GM19438 (cell line): ENCODE results near the gene PLPPR5.
"Not testable (repeated sequence)": the region's sequence is repeated elsewhere in the genome, so short reads cannot be mapped to it uniquely, and the experiment has no call there.

ENCODE experiments used
- ATAC-seq: cut with Tn5 transposase; IDR thresholded peaks from one replicate; pipeline ENCODE4 v1.9.1; 2021; ENCODE audit warnings: low read depth; ENCODE audit not compliant: unreplicated experiment

The PLPPR5 gene, protein sequence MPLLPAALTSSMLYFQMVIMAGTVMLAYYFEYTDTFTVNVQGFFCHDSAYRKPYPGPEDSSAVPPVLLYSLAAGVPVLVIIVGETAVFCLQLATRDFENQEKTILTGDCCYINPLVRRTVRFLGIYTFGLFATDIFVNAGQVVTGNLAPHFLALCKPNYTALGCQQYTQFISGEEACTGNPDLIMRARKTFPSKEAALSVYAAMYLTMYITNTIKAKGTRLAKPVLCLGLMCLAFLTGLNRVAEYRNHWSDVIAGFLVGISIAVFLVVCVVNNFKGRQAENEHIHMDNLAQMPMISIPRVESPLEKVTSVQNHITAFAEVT

GRCh38 chr1:99004861-99005442, at the start of gene PLPPR5:
Gene PLPPR5 (minus strand): TSS chr1:99004861. CDS start chr1:99004671, 190 bp downstream.
- no peak for ATAC-seq

- ATAC-seq: no peak
Observed at GRCh38 chr1:99051611-99052283, 47.1 kb upstream of the PLPPR5 start.

DNA sequence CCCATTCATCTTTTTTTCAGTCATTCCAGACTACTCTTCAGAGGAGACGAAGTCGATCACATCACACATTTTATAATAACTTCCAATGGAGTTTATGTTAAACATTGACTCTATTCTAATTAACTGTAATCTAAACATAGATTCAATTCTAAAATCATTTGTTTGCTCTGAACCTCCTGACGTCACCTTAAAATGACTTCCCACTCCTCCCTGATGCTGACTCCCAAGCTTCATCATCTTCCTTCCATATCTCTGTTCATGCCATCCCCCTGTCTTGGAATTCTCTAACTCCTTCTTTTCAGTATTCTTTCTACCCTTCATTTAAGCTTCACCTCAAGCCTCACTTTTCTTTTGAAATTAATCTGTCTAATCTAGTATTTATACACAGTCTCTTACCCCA, 45.1 kb upstream of the PLPPR5 start:
- no peak for ATAC-seq

DNA sequence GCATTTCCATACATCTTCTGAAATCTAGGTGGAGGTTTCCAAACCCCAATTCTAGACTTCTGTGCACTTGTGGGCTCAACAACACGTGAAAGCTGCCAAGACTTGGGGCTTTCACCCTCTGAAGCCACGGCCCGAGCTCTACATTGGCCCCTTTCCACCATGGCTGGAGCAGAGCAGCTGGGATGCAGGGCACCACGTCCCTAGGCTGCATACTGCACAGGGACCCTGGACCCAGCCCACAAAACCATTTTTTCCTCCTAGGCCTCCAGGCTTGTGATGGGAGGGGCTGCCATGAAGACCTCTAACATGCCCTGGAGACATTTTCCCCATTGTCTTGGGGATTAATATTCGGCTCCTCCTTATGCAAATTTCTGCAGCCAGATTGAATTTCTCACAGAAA, 32.1 kb upstream of the PLPPR5 start:
- ATAC-seq: not testable (repeated sequence)

GRCh38 chr1:99018313-99018712, 13.7 kb upstream of the PLPPR5 start:
- ATAC-seq: no peak

DNA sequence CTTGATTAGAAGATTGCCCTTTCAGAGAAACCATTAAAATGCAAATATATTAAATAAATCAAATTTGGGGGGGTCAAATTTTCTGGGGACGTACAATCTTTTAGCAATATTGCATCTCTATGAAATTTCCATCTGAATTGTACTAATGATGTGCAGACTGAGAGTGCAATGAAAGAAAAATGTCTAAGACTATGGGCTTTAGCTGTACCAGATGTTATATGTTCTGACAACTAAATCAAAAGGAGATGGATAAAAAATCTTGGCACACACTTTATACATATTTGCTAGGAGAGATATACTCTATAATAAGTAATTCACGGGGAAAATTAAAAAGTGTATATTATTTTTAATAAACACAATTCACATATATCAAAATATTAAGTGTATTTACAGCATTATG, 13.0 kb upstream of the PLPPR5 start:
- ATAC-seq: no peak

GRCh38 chr1:99010679-99011078, 6.0 kb upstream of the PLPPR5 start:
- no peak for ATAC-seq

DNA sequence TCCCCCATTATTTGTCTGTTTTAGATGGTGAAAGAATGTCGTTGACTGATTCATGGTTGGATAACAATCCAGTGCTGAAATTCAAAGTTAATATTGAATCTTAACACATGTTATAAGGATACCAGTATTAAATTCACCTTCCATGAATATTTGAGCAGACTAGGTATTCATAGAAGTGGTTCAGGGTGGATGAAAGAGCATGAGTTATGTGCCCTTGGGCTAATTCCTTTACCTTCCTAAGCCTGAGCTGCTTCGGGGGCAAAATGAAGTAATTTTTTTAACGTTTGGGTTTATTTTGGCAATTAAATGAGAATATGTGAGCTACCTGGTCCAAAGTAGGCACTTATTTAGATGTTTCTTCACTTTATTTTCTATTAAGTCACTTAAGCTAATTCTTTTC, 2.7 kb upstream of the PLPPR5 start:
- no peak for ATAC-seq

- ATAC-seq: no peak
Observed at GRCh38 chr1:99005537-99005942, 879 bp upstream of the PLPPR5 start.

DNA sequence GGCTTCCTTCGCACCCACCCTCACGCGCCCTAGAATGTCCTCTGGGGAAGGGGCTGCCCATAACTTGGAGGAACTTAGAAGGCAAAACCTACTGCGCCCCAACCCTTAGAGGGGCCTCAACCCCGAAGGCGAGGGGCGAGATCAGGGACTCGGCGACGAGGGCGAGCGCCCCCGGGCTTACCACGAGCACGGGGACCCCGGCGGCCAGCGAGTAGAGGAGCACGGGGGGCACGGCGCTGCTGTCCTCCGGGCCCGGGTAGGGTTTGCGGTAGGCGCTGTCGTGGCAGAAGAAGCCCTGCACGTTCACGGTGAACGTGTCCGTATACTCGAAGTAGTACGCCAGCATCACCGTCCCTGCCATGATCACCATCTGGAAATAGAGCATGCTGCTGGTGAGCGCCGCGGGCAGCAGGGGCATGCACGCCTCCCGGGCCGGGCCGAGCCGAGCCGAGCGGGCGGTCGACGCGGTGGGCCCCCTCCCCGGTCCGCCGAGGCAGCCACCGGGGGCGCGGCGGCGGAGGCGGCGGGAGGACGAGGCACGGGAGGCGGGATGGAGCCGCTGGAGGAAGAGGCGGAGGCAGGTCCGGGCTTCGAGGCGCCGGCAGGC, 304 bp downstream of the PLPPR5 start:
- no peak for ATAC-seq

- ATAC-seq: no peak
Observed at GRCh38 chr1:99003581-99004253, 944 bp downstream of the PLPPR5 start.

DNA sequence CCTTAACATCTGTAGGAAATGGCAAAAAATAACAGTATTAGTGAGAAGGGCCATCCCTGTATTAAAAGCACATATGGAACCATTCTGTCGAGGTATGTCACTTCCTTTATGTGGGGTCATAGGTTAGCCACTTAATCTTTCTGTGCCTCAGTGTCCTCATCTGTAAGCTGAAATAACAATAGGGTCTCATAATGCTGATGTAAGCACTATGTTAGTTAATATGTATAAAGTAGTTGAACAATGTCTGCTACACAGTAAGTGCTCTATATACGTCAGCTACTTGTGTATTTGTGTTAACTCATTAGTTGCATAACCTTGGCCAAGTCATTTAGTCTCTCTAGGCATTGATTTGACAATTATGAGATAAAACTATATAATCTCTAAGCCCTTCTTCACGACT, 11.8 kb downstream of the PLPPR5 start:
- ATAC-seq: no peak

DNA sequence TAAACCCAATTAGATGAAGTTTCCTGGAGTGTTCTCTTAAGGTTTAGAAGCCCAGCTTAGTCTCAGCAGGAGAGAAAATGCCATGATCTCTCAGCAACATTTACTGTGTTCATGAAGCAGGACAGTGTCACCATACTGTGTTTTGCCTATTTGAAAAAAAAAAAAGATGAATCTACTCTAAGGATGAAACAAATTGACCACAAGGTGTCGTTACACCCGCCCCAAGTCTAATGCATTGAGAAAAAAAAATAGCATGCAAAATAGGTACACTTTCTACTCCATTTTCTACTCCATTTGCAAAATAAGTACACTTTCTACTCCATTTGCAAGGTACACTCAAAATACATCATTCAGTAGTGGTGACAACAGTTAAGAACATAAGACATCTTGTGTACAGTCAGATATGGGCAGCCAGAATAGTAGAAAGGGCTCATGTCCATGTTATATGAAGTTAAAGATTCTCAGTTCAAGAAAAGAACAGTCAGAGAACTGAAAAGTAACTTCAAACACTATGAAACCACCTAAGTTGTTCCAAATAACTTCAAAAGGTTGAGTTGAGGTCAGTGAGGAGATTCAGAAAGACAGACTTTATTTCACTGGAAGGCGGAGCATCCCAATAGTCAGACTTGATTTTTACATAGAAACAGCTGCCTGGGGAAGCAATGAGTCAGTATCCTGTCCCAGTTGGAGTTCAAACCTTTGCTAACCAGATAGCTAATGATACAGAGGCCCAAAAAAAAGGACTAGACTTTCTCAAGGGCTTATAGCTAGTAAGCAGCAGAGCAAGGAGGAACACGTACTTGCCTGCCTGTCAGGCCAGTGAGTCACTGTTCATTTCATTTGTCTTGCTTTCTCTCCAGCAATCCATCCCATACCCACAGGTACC, 13.3 kb downstream of the PLPPR5 start:
- ATAC-seq: peak; percentile 51

- no peak for ATAC-seq
Observed at GRCh38 chr1:98989556-98989907, 15.1 kb downstream of the PLPPR5 start.

DNA sequence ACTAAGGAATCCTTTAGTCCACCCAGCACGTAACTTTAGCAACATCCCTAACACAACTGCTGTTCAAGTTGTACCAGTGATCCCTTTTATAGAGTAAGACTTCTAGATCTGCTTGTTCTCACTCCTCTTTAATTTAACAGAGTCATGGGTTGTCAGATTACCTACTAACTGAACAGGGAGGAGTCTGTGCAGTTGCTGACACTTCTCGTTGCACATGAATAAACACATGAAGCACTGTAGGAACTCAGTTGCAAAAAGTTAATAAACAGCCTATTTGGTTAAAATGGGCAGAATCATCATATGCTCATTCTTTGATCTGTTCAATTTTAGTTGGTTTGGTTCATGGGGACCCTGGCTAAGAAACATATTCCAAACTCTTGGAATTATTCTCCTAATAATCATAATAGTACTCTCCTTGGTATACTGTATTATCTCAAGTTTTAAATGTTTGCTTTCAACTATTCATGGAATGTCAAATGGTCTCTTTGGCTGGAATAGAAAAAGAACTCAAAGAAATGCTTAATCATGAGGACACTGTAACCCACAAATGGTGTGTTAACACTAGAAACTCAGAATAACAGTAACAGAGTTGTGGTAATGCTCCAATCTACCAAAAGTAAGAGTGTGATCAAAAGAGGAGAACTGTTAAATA, 15.6 kb downstream of the PLPPR5 start:
- ATAC-seq: peak; percentile 86

- no peak for ATAC-seq
Observed at GRCh38 chr1:98985687-98986086, 19.0 kb downstream of the PLPPR5 start.

- no peak for ATAC-seq
Observed at GRCh38 chr1:98981917-98982513, 22.6 kb downstream of the PLPPR5 start.

DNA sequence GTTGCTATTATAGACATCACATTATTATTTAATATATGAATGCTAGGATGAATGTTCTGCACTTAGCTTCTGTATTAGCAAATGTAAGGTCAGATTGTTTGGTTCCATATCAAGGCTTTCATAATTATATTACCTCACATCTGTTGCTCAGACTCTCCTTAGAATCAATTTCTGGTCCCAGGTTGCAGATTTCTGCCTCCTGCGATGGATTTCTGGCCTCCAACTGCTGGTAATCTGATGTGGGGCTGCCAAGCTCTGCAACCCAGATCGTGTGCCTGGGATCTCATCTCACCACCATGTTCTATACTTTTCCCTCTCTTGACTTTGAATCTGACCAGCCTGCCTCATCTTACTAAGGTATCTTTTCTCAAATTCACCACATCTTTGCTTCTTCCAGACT, 25.2 kb downstream of the PLPPR5 start:
- ATAC-seq: no peak

GRCh38 chr1:98975810-98976209, 28.9 kb downstream of the PLPPR5 start:
- no peak for ATAC-seq
